8988T (cell line): Measurements from ENCODE around the gene ZNRF3.

Experiments
- DNase-seq: peaks from one replicate; pipeline ENCODE4 v3.0.0; 2011

Gene ZNRF3

GRCh38 chr22:28953976-28954880 lies 70.9 kb downstream of the ZNRF3 start:
- no peak for DNase-seq

GRCh38 chr22:28955817-28956216 lies 72.4 kb downstream of the ZNRF3 start:
- DNase-seq, result no peak

GRCh38 chr22:28956506-28956905 lies 73.1 kb downstream of the ZNRF3 start:
- no peak for DNase-seq

GRCh38 chr22:28958611-28959010 lies 75.2 kb downstream of the ZNRF3 start:
- DNase-seq, result no peak

- DNase-seq, result no peak
These were observed 78.7 kb downstream of the ZNRF3 start for GRCh38 chr22:28962042-28962554.

- DNase-seq, result no peak
These were observed 80.0 kb downstream of the ZNRF3 start for GRCh38 chr22:28963362-28963761.

GRCh38 chr22:28967163-28967665 lies 83.8 kb downstream of the ZNRF3 start:
- DNase-seq, result no peak

- no peak for DNase-seq
These were observed 84.6 kb downstream of the ZNRF3 start for GRCh38 chr22:28967969-28968368.

- no peak for DNase-seq
These were observed 86.2 kb downstream of the ZNRF3 start for GRCh38 chr22:28969401-28970168.

GRCh38 chr22:28973352-28973751 lies 90.0 kb downstream of the ZNRF3 start:
- DNase-seq, result no peak

GRCh38 chr22:28977060-28977459 lies 93.7 kb downstream of the ZNRF3 start:
- no peak for DNase-seq

GRCh38 chr22:28977481-28977971 lies 94.2 kb downstream of the ZNRF3 start:
- DNase-seq, result no peak

- no peak for DNase-seq
These were observed 94.8 kb downstream of the ZNRF3 start for GRCh38 chr22:28978158-28978557.

- no peak for DNase-seq
These were observed 95.8 kb downstream of the ZNRF3 start for GRCh38 chr22:28978863-28979796.

GRCh38 chr22:28980326-28980725 lies 97.0 kb downstream of the ZNRF3 start:
- DNase-seq, result no peak

- DNase-seq, result no peak
These were observed 98.6 kb downstream of the ZNRF3 start for GRCh38 chr22:28981818-28982499.

- DNase-seq, result no peak
These were observed 99.8 kb downstream of the ZNRF3 start for GRCh38 chr22:28983190-28983589.

- no peak for DNase-seq
These were observed 100.5 kb downstream of the ZNRF3 start for GRCh38 chr22:28983788-28984441.

GRCh38 chr22:28984482-28985158 lies 101.2 kb downstream of the ZNRF3 start:
- DNase-seq, result no peak

- DNase-seq, result no peak
These were observed 102.4 kb downstream of the ZNRF3 start for GRCh38 chr22:28985581-28986290.
